GM18909 (cell line): ENCODE data around the gene MYO1D.
"Not testable (repeated sequence)": the region's sequence is repeated elsewhere in the genome, so short reads cannot be mapped to it uniquely, and the experiment has no call there.

Experiments
- ATAC-seq: cut with Tn5 transposase; IDR thresholded peaks from one replicate; pipeline ENCODE4 v1.9.1; 2021; ENCODE audit warnings: mild to moderate bottlenecking; ENCODE audit not compliant: unreplicated experiment, poor library complexity

The MYO1D gene

DNA sequence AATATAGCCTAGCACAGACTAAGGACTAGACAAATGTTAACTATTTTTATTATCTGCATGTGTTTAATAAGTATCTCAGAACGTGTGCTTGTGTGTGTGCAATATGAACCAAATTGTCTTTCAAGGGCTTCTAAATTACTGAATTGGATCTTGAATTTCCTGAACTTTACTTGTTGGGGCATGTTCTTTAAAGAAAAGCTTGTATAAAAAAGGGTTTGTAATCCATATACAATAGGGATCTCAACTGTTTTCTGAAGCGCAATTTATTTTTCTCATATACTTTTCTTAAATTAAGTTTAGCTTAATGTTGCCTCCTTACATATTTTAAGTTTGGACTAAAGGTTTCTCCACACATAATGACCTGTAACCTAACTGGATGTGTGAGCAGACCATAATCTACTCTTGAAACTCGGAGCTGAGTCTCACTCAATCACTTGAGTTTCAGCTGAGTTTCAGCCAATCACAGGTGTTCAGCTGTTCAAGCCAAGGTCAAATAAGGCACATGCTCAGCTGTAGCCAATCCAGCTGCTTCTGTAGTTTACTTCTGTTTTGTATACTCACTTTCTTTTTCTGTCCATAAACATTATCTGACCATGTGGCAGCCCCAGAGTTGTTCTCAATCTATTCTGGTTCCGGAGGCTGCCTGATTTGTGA, 317.8 kb downstream of the MYO1D start:
- peak; percentile 87 for ATAC-seq

DNA sequence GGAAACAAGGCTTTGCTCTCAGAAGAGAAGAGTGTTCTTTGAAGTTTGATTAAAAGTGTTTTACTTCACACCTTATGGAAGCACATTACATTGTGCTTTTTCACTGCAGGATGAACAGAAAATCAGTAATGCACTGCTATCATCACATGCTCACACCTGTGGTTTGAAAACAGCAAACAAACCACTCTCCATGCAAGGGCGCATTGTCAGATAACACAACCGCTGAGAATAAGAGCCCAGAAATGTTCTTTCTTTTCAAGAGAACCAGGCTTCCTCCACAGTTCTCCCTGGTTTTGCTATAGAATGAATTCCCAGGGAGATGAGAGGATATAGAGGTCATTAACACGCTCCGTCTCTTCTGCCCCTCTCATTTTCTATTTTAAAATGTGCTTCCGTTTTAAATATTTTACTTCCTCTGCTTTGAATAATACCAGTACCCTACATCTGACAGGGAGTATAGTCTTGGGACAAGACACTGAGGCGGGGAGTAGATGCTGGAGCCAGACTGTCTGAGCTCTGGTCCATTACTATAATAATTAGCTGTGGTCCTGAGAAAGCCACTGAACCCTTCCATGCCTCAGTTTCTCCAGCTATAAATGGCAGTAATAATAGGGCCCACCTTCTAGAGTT, 318.5 kb downstream of the MYO1D start:
- no peak for ATAC-seq

DNA sequence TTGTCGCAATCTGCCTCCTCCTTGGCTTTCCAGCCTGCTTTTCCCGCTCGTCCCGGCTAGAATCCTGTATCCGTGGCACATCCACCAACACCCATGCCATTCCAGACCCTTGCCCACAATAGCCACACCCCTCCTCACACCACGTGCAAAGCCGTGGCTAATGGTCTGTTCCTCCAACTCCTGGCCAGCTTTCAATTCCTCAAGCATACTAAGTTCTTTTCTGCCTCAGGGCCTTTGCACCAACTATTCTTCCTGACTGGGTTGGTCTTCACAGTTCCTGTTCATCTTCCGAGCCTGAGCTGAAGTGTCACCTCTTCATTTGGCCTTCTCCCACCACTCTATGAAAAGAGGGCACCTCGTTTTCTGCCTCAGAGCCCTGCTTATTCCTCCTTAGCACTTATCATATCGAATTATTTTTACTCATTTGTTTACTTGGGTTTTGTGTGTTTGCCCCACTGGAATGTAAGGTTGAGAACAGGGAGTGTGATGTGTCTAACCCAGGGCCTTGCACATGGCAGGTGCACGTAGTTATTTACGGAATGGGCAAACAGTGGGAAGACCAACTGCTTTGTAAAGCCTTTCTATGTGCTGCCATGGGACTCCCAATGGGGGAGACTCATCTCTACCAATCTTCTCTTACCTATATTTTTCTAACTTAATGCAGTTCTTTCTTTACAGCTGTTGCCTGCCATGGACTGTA, 321.2 kb downstream of the MYO1D start:
- ATAC-seq, result no peak

DNA sequence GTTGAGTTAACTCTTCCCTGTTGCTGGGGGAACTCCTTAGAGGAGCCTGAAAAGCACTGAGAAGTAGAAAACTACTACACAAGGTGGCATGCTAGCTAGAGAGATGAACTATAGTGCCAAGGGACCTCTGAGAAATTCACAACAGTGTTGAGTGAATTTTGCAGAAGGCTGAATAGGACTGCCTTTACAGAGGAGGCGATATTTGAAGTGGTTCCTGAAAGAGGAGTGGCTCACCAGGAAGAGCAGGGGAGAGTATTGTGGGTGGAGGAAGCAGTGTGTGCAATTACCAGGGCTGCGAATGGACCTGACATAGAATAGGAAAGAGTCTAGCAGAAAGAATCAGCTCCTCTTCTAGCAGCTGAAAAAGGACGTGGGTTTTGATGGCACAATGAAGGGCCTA, 323.8 kb downstream of the MYO1D start:
- ATAC-seq, result no peak

DNA sequence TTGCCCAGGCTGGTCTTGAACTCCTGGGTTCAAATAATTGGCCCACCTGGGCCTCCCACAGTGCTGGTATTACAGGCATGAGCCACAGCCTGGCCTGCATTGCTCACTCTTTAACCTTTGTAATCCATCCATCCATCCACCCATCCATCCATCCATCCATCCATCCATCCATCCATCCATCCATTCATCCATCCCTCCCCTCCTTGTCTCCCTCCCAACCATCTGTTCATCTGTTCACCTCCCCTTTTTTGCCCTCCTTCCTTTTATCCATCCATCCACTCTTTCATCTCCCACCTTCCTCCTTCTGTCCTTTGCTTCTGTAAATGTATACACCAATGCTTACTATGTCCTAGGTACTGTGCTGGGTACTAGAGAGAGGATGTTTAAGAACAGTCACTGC, 324.6 kb downstream of the MYO1D start:
- ATAC-seq, result no peak

DNA sequence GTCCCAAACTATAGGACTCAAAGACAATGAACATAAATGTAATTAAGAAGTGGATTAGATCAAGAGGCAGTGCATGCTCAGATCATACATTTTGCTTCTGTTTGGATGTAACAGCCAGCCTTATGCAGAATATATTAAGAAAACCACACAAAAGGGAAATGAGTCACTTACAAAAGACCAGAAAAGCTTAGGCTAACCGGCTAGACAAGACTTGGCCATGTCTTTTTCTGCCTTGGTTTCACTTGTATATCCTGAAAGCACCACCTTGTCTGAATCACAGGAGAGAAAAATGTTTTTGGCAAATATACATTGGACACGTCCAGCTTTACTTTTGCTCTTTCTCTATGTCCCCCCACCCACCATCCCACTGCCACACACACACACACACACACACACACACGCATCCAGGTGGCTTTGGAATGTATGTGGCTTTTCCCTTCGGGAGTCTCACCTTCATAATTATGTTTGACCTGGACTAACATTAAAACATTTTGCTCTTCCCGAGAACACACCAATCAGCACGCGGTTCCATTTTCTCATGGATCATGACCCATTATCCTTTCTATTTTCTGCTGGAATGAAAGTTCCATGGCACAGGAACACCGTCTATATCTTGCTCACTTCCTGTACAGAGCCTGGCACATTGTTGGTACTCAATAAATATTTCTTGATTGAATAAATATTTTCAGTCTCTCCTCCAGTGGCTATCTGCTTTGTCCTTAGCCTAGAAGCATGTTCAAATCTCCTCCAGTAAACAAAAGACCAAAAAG, 325.6 kb downstream of the MYO1D start:
- ATAC-seq, result no peak

DNA sequence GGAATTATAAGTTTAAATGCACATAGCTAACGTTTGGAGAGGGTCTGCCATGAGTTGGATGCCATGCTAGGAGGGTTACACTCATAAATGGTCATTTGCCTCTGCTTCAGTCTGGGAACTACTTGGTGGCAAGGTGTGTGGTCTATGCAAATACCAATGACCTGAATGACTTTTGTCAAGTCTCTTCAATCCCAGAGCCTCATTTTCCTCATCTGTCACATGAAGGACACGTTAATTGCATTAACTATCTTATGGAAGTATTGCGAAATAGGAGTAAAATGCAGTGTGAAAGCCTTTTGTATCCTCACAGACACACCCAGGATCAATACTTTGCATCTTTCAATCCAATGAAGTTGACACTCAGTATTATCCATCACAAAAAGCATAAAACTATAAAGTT, 327.4 kb downstream of the MYO1D start:
- ATAC-seq, result no peak

DNA sequence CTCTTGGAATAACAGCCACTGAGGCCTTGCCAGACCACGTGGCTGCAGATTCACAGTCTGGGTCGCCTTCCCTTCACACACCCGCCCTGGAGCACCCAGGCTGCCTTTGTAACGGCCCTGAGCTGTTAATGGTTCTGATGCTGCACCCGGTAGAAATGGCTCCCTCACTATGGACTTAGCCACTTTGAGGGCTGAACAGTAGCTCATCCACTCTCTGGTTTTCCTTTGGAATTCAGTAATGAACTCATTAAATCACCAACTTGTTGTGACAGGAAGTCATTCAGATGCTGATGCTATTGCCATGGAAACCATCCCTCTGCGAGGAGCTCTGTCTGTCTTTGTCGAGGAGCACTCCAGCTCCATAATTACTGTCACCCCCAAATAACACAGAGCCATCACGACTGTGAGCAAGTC, 330.9 kb downstream of the MYO1D start:
- no peak for ATAC-seq

DNA sequence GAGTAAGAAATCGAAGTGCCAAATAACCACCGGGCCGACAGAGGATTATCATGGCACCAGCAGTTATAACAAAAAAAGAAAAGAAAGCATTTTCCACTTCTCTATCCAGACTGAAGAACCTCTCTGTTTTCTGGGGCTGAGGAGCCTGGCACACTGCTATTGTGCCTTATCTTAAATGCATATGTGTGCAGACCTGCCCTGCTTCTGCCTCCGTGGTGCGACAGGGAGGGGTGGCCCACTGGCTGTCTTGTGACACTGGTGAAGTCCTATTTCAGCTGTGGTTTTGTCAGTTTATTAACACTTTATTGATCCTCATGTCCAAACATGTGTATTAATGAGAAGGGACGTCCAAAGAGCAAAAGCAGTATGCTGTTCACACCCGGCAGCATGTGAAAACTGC, 334.7 kb downstream of the MYO1D start:
- no peak for ATAC-seq

DNA sequence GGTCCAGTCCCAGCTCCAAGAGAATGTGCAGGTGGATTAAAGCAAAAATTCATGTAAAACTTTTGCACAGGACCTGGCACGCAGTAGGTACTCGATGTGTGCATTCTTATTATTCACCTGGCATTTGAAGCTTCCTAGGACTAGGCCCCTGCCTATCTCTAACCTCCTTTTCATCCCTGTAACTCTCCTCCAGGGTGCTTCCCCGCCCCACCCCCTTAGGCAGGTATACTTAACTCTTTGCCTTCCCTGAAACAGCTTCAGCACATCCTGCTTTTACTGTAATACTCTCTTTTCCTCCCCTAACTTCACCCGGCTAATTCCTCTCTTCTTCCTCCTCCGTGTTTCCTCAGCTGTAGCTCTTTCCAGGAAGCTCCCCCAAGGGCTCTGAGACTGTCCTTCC, 335.3 kb downstream of the MYO1D start:
- ATAC-seq, result no peak

DNA sequence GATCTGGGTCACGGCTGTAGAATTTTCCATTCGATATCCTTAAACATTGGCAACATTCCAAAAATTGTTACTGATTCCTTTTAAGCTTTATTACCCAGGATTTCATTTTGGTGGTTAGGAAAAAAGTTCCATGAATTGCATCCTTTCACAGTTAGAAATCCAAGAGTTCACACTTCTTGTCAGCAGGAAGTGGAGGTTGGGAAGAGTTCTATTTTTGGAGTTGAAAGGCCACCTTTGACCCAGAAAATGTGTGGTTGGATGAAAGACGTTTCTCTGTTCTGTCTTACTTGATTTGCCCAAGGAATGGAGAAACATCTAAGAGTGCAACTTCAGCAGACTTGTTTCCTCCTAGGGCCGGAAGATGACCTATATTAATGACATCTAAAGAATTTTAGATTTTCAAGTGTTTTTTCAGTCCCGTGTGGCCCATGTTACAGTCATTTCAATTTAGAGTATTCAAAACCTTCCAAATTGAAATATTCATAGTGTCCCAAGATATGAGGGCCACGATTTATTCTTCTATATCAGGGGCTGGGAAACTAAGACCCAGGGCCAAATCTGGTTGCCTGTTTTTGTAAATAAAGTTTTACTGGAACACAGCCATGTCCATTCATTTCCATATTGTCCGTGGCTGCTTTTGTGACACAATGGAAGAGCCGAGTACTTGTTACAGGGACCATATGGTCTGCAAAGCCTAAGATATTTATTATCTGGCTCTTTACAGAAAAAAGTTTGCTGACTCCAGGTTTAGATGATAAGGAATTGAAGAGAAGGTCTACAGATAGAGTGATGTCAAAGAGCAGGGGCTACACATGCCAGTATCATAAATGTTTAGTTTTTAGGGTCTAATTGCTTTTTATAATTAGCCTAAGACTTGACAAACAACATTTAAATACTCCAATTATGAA, 339.9 kb downstream of the MYO1D start:
- ATAC-seq, result no peak

DNA sequence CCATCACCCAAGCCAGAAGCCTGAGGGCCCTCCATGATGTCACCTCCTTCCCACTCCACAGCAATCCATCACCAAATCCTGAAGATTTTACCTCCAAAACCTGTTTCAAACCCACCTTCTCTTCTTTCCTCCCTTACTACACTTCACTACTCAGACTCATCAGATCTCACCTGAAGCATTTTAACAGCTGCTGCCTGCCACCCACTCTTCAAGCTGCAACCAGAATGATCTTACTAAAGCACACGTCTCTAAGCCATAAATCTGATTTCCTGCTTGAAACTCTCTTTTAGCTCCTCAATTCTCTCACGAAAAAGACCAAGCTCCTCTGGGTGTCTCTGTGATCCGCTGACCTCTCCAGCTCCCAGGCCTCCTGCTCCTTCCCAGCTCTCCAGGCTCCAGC, 343.6 kb downstream of the MYO1D start:
- no peak for ATAC-seq

DNA sequence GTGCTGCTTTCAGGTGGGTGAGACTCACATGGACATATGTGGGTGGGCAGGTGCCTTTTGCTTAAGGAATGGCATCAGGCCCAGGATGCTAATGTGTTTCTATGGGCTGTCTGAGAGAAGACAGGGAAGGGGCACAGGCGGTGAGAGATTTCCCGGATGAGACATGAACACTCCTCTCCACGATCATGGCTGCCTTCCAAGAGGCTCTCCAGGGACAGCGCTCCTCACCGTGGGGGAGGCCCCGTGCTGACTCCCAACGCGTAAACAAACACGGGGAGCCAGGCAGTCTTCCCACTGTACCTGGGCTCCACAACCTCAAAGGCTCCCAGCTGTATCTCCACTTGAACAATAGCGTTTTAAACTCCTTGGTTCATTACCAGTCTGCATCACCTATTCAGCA, 347.3 kb downstream of the MYO1D start:
- no peak for ATAC-seq

DNA sequence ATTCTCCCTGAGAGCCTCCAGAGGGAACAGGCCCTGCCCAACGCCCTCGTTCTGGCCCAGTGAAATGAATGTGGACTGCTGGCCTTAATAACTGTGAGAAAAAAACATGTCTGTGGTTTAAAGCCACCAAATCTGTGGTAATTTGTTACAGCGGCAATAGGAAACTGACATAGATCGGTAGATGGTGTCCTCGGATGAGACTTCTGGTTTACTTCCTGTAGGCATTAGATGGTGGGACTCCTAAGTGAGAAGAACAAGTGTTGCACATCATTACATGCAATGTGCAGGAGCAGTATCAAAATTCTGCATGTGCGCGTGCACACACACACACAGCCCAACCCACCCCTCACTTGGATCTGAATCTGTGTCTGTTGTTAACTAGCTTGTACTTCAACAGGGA, 348.1 kb downstream of the MYO1D start:
- no peak for ATAC-seq

DNA sequence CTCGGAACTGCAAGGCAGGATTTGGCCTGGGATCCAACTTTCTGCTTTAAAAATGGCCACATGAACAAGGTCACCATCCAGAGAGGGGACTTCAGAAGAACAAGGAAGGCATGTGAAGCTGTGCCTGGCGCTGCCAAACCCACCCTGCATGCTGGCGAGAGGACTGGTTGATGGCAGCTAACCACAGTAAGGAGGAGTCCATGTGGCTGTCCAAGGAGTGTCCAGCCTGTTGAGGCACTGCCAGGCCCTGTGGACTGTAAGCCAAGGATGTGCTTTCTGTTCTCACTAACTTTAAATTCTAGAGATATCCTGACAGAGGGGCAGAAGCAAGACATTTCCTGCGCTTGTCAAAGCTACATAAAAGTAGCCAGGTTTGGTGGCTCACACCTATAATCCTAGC, 349.8 kb downstream of the MYO1D start:
- no peak for ATAC-seq

DNA sequence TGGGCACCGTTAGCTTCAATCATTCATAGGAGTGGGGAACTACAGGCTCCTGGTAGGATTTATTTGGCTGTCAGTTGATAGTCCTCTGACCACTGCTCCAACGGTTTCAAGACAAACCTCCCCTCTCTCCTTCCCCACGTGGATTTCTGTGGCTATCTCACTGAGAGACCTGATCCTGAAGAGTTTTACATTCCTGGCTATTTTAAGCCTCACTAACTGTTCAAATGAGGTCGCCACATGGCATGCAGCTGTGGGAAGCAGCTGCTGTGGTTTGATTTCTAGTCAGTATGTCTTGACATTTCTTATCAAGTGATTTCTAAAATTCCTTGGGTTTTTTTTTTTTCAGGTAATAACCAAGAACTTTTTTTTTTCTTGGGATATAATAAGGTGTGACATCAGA, 351.8 kb downstream of the MYO1D start:
- ATAC-seq, result no peak

DNA sequence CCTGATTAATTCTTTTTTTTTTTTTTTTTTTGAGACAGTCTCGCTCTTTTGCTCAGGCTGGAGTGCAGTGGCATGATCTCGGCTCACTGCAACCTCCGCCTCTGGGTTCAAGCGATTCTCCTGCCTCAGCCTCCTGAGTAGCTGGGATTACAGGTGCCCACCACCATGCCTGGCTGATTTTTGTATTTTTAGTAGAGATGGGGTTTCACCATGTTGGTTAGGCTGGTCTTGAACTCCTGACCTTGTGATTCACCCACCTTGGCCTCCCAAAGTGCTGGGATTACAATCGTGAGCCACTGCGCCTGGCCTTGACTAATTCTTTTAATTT, 352.4 kb downstream of the MYO1D start:
- ATAC-seq, result not testable (repeated sequence)

DNA sequence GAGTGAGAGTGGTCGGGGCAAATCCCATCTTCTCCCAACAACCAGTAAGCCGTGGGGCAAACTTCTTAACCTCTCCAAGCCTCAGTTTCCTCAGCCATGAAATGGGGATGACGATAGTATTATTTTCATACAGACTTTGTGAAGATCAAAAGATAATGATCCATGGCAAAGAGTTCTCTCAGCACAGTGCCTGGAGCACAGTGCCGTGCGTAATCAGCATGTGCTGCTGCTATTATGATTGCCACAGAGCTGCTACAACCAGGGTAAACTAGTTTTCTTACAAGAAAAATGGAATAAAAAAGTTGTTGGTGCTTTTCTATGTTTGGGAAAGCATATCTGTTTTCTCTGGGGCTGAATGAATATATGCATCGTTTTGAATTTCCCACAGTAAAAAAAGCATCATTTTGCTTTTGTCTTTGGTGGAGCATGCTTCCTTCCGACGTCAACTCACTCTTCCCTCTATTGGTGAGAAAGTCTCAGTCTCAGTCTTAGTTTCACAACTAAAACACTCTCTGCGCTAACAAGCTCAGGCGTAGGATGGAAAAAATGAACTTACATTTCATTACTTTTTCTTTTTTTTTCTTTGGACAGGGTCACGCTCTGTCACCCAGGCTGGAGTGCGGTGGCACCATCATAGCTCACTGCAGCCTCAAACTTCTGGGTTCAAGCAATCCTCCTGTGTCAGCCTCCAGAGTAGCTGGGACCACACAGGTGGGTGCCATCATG, 352.9 kb downstream of the MYO1D start:
- peak; percentile 54 for ATAC-seq

DNA sequence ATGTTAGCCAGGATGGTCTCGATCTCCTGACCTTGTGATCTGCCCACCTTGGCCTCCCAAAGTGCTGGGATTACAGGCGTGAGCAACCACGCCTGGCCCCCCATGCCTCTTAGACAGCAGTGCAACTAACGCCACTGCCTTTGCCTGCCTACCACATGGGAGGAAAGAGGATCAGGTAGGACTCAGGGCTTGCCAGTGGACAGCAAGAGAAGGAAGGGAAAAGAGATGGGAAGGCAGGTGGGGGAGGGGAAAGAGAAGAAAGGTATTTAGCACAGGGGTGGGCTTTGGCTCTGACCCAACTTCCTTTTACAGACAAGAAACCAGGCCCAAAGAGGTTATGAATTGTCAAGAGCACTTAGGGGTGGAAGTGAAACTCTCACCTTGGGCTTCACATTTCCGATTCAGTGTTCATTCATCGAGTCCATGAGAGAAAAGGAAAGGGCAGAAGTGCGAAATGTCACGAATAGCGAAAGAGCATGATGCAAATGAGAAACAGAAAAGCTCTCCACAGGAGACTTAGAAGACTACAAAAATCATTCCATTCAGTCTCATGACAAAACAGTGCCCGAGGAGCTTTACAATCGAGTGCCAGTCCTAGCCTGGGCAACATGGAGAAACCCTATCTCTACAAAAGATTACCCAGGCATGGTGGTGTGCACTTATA, 353.8 kb downstream of the MYO1D start:
- peak; percentile 63 for ATAC-seq
